Hepatocyte (in vitro differentiated cells): ENCODE data around the gene RND3. TPM values are rescaled to one million over a fixed set of nuclear protein-coding genes. Genes with fewer than 3 reads are reported as not detected.

Experiments
- DNase-seq: peaks from one replicate; pipeline ENCODE4 v3.0.0-alpha.2; 2016; ENCODE audit warnings: low spot score
- H2AFZ ChIP-seq: fragments of 200-600 bp; sonication (generic); 2 replicates; pipeline ENCODE4 v1.6.0; 2016; ENCODE audit warnings: antibody characterized with exemption, mild to moderate bottlenecking
- H3K27ac ChIP-seq: fragments of 200-600 bp; sonication (generic); 2 replicates; pipeline ENCODE4 v1.5.1; 2016; ENCODE audit warnings: mild to moderate bottlenecking
- H3K27me3 ChIP-seq: fragments of 200-600 bp; sonication (generic); 2 replicates; pipeline ENCODE4 v1.6.1; 2016
- H3K36me3 ChIP-seq: fragments of 200-600 bp; sonication (generic); replicated peaks from 2 replicates; pipeline ENCODE4 v1.5.1; 2016; ENCODE audit warnings: low read depth; ENCODE audit not compliant: insufficient read depth
- H3K4me1 ChIP-seq: fragments of 200-600 bp; sonication (generic); 2 replicates; pipeline ENCODE4 v1.5.1; 2016; ENCODE audit warnings: mild to moderate bottlenecking, moderate library complexity; ENCODE audit not compliant: insufficient read depth
- H3K4me2 ChIP-seq: fragments of 200-600 bp; sonication (generic); 2 replicates; pipeline ENCODE4 v1.6.0; 2016
- H3K4me3 ChIP-seq: fragments of 200-600 bp; sonication (generic); 2 replicates; pipeline ENCODE4 v1.5.1; 2016; ENCODE audit warnings: mild to moderate bottlenecking
- H3K79me2 ChIP-seq: fragments of 200-600 bp; sonication (generic); 2 replicates; pipeline ENCODE4 v1.6.0; 2017; ENCODE audit warnings: mild to moderate bottlenecking
- H3K9me2 ChIP-seq: fragments of 200-600 bp; sonication (generic); replicated peaks from 2 replicates; pipeline ENCODE4 v1.6.0; 2017; ENCODE audit warnings: mild to moderate bottlenecking; ENCODE audit not compliant: insufficient read depth
- H3K9me3 ChIP-seq: fragments of 200-600 bp; sonication (generic); 2 replicates; pipeline ENCODE4 v1.5.1; 2016; ENCODE audit warnings: low read depth, mild to moderate bottlenecking
- H4K20me1 ChIP-seq: fragments of 200-600 bp; sonication (generic); 2 replicates; pipeline ENCODE4 v1.6.0; 2016; ENCODE audit warnings: mild to moderate bottlenecking; ENCODE audit not compliant: insufficient read depth, poor library complexity, severe bottlenecking
- EZH2 ChIP-seq: fragments of 200-600 bp; sonication (generic); IDR thresholded peaks from 2 replicates; pipeline ENCODE4 v1.6.1; 2016; ENCODE audit warnings: antibody characterized with exemption, mild to moderate bottlenecking, borderline replicate concordance
- EZH2phosphoT487 ChIP-seq: fragments of 200-600 bp; sonication (generic); IDR thresholded peaks from one replicate; pipeline ENCODE4 v1.6.1; 2018; ENCODE audit warnings: antibody characterized with exemption, mild to moderate bottlenecking, low read depth, moderate library complexity; ENCODE audit not compliant: unreplicated experiment, severe bottlenecking
- WGBS: methylation state at CpG from one replicate; pipeline ENCODE4 v1.1.6; 2016; ENCODE audit warnings: low lambda C conversion rate; ENCODE audit errors: missing lambda C conversion rate; 5-methylcytosine and 5-hydroxymethylcytosine counted together
- polyA plus RNA-seq: library from polyadenylated mRNA; unstranded; fragments of >200 nt; fragmentation: Nextera tagmentation; extraction: Ambion mirVana; gene quantifications from 2 replicates; pipeline ENCODE4 v1.2.1, GENCODE V29; 2016
- total RNA-seq: library from RNA; depleted of rRNA; stranded (reverse); fragments of >200 nt; gene quantifications from 2 replicates; pipeline ENCODE4 v1.2.3, GENCODE V29; 2014
- TF ChIP-seq, protein P1 (sequence below): fragments of 200-600 bp; sonication (generic); IDR thresholded peaks from 2 replicates; pipeline ENCODE4 v1.5.1; 2016; ENCODE audit warnings: antibody characterized with exemption, mild to moderate bottlenecking; ENCODE audit not compliant: poor library complexity

RND3 gene
- total and polyA plus RNA-seq, 2 experiments from 2014 or later: 118 to 135 TPM

- no peak for DNase-seq
- Histone ChIP-seq H3K4me3 (no peak overlapping the region), H3K27ac (no peak overlapping the region), H3K27me3 (no peaks in the 10 kb centered on the region), H3K4me1 (no peaks in the 10 kb centered on the region), H3K9me2 (no peaks in the 10 kb centered on the region), H3K36me3 (no peaks in the 10 kb centered on the region), H4K20me1 (no peaks in the 10 kb centered on the region), H2AFZ (no peak overlapping the region), H3K9me3 (no peaks in the 10 kb centered on the region), H3K4me2 (no peak overlapping the region), H3K79me2 (no peaks in the 10 kb centered on the region)
- TF ChIP-seq EZH2phosphoT487: no peak
- 88% methylated on average over 2 of the region's 2 CpGs for WGBS
These were observed 7.5 kb upstream of the RND3 start for GRCh38 chr2:150495001-150495400.

GRCh38 chr2:150494234-150494945, 6.9 kb upstream of the RND3 start:
- DNase-seq: no peak
- Histone ChIP-seq H3K9me2 (no peaks in the 10 kb centered on the region), H2AFZ (no peak overlapping the region), H3K27ac (no peak overlapping the region), H3K4me1 (no peaks in the 10 kb centered on the region), H4K20me1 (no peaks in the 10 kb centered on the region), H3K4me2 (no peak overlapping the region), H3K79me2 (no peaks in the 10 kb centered on the region), H3K4me3 (no peak overlapping the region), H3K36me3 (no peaks in the 10 kb centered on the region), H3K9me3 (no peaks in the 10 kb centered on the region), H3K27me3 (no peaks in the 10 kb centered on the region)
- no peak for TF ChIP-seq EZH2phosphoT487
- TF ChIP-seq, protein P1, sequence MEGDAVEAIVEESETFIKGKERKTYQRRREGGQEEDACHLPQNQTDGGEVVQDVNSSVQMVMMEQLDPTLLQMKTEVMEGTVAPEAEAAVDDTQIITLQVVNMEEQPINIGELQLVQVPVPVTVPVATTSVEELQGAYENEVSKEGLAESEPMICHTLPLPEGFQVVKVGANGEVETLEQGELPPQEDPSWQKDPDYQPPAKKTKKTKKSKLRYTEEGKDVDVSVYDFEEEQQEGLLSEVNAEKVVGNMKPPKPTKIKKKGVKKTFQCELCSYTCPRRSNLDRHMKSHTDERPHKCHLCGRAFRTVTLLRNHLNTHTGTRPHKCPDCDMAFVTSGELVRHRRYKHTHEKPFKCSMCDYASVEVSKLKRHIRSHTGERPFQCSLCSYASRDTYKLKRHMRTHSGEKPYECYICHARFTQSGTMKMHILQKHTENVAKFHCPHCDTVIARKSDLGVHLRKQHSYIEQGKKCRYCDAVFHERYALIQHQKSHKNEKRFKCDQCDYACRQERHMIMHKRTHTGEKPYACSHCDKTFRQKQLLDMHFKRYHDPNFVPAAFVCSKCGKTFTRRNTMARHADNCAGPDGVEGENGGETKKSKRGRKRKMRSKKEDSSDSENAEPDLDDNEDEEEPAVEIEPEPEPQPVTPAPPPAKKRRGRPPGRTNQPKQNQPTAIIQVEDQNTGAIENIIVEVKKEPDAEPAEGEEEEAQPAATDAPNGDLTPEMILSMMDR: no peak
- TF ChIP-seq EZH2: no peak
- 89% methylated on average over 4 of the region's 4 CpGs for WGBS

- Histone ChIP-seq H3K4me2 (no peak overlapping the region), H3K27me3 (no peaks in the 10 kb centered on the region), H2AFZ (no peak overlapping the region), H3K9me3 (no peaks in the 10 kb centered on the region), H4K20me1 (peaks cover 2% of the 10 kb centered on the region), H3K27ac (no peak overlapping the region), H3K4me1 (no peaks in the 10 kb centered on the region), H3K79me2 (peaks cover 4% of the 10 kb centered on the region), H3K9me2 (no peaks in the 10 kb centered on the region), H3K36me3 (no peaks in the 10 kb centered on the region), H3K4me3 (no peak overlapping the region)
- DNase-seq: no peak
- WGBS: 81% methylated on average over 2 of the region's 2 CpGs
- TF ChIP-seq EZH2phosphoT487 (no peak), EZH2 (no peak)
- TF ChIP-seq, protein P1: no peak
These were observed 4.5 kb upstream of the RND3 start for GRCh38 chr2:150491943-150492342.

GRCh38 chr2:150491430-150491829, 4.0 kb upstream of the RND3 start:
- H3K36me3 ChIP-seq: no peaks in the 10 kb centered on the region
- H3K79me2 ChIP-seq: peaks cover 9% of the 10 kb centered on the region
- no peaks in the 10 kb centered on the region for H3K27me3 ChIP-seq
- WGBS: 95% methylated on average over 2 of the region's 2 CpGs
- peaks cover 7% of the 10 kb centered on the region for H4K20me1 ChIP-seq
- H3K27ac ChIP-seq: no peak overlapping the region
- H3K4me1 ChIP-seq: no peaks in the 10 kb centered on the region
- no peaks in the 10 kb centered on the region for H3K9me2 ChIP-seq
- DNase-seq: no peak
- no peak for TF ChIP-seq EZH2phosphoT487
- TF ChIP-seq EZH2: no peak
- TF ChIP-seq, protein P1: no peak
- no peak overlapping the region for H2AFZ ChIP-seq
- no peak overlapping the region for H3K4me3 ChIP-seq
- no peaks in the 10 kb centered on the region for H3K9me3 ChIP-seq
- H3K4me2 ChIP-seq: no peak overlapping the region
